HepG2 (cell line): ENCODE measurements around the gene GAL3ST2. TPM values are rescaled to one million over a fixed set of nuclear protein-coding genes. Genes with fewer than 3 reads are reported as not detected.

Experiments
- ATRX ChIP-seq: sonication (generic); formaldehyde crosslinking; IDR thresholded peaks from 2 replicates; pipeline ENCODE4 v1.4.0; 2020; ENCODE audit warnings: missing genetic modification reagents, borderline replicate concordance
- FLYWCH1 ChIP-seq: sonication (generic); formaldehyde crosslinking; IDR thresholded peaks from 2 replicates; pipeline ENCODE4 v1.8.1; 2023; ENCODE audit warnings: mild to moderate bottlenecking, missing genetic modification reagents
- HOXA7 ChIP-seq: sonication (generic); formaldehyde crosslinking; IDR thresholded peaks from 2 replicates; pipeline ENCODE4 v1.8.1; 2022; ENCODE audit warnings: mild to moderate bottlenecking, missing genetic modification reagents, moderate library complexity
- ISL2 ChIP-seq: sonication (generic); formaldehyde crosslinking; IDR thresholded peaks from 2 replicates; pipeline ENCODE4 v1.5.0; 2020; ENCODE audit warnings: missing genetic modification reagents
- POLR2AphosphoS2 ChIP-seq: IDR thresholded peaks from 2 replicates; pipeline ENCODE4 v1.6.1; 2011; ENCODE audit warnings: low read depth, low read length, improper control_type of control experiment
- ZNF230 ChIP-seq: sonication (generic); formaldehyde crosslinking; IDR thresholded peaks from 2 replicates; pipeline ENCODE4 v1.4.0; 2020; ENCODE audit warnings: mild to moderate bottlenecking, missing genetic modification reagents
- ZNF543 ChIP-seq: sonication (generic); formaldehyde crosslinking; IDR thresholded peaks from 2 replicates; pipeline ENCODE4 v1.4.0; 2020; ENCODE audit warnings: mild to moderate bottlenecking, missing genetic modification reagents
- ZNF713 ChIP-seq: sonication (generic); formaldehyde crosslinking; IDR thresholded peaks from 2 replicates; pipeline ENCODE4 v1.4.0; 2020; ENCODE audit warnings: mild to moderate bottlenecking, missing genetic modification reagents
- polyA plus RNA-seq, 8 experiments: library from polyadenylated mRNA; depleted of rRNA in 3 of 8; stranded (reverse) in 7 of 8; unstranded in 1 of 8; fragments of >200 nt; fragmentation: Illumina TruSeq in 4 of 8; extraction: Trizol in 4 of 8; gene quantifications; 2 replicates each; pipeline versions ENCODE4 v1.2.1 to v1.2.3, GENCODE V29; 2011 to 2016; ENCODE audit warnings: low read depth in 4 of 8, missing spikeins in 1 of 8, mixed read lengths in 1 of 8; ENCODE audit not compliant: insufficient read depth in 1 of 8
- total RNA-seq, 5 experiments: library from RNA; depleted of rRNA; stranded (reverse); fragments of >200 nt; fragmentation: Illumina TruSeq; extraction: Trizol; gene quantifications; 2 replicates each; pipeline ENCODE4 v1.2.3, GENCODE V29; 2016; ENCODE audit warnings: low read depth in 1 of 5
- TF ChIP-seq, protein P1 (sequence below): sonication (generic); formaldehyde crosslinking; IDR thresholded peaks from 2 replicates; pipeline ENCODE4 v1.5.0; 2020; ENCODE audit warnings: mild to moderate bottlenecking, missing genetic modification reagents, borderline replicate concordance
- TF ChIP-seq, protein P2 (sequence below): sonication (generic); formaldehyde crosslinking; IDR thresholded peaks from 2 replicates; pipeline ENCODE4 v1.4.0; 2020; ENCODE audit warnings: missing genetic modification reagents
- TF ChIP-seq, protein P3 (sequence below): sonication (generic); formaldehyde crosslinking; IDR thresholded peaks from 2 replicates; pipeline ENCODE4 v1.5.0; 2020; ENCODE audit warnings: missing genetic modification reagents
- TF ChIP-seq, protein P4 (sequence below): sonication (generic); formaldehyde crosslinking; conservative IDR thresholded peaks from 2 replicates; pipeline ENCODE4 v1.4.0; 2020; ENCODE audit warnings: mild to moderate bottlenecking, missing genetic modification reagents, moderate library complexity
- TF ChIP-seq, protein P5 (sequence below): sonication (generic); formaldehyde crosslinking; conservative IDR thresholded peaks from 2 replicates; pipeline ENCODE4 v1.8.0; 2022; ENCODE audit warnings: mild to moderate bottlenecking, moderate library complexity, missing genetic modification reagents
- TF ChIP-seq, protein P6 (sequence below): sonication (generic); formaldehyde crosslinking; IDR thresholded peaks from 2 replicates; pipeline ENCODE4 v1.4.0; 2020; ENCODE audit warnings: mild to moderate bottlenecking, low read depth, missing genetic modification reagents

Gene GAL3ST2
- total and polyA plus RNA-seq, 2 of the 13 experiments (the other 11 are each of a cell fraction or from before 2014, with no cell fraction given), result 0.17 to 0.20 TPM

DNA sequence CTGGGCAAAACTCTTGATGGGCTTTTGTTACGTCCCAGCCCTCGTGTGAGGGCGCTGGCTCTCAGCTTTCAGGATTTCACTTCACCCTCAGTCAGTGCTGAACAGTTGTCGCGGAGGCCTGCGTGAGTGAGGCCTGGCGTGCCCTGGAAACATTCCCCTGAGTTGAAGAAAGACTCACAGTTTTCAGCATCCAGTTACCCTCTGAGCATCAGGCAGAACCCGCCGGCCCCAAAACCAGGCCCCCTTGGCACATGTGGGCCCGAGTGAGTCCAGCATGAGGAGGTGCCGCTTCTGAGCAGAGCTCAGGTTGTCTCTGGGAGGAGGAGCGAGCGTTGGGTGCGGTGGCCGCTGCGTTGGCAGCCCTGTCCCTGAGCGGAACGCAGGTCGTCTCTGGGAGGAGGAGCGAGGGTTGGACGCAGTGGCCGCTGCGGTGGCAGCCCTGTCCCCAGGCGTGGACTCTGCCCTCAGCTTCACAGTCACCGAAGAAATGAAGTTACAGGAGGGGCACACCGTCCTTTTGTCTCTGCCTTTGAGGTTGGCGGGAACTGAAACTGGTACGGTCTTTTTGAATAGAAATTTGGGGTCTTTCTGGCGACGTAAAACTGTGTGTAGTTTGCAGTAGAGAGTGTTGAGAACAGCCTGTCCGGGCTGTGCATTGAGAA, 32.2 kb downstream of the GAL3ST2 start, which contains the start of gene NEU4 (continued):
- TF ChIP-seq, protein P1, sequence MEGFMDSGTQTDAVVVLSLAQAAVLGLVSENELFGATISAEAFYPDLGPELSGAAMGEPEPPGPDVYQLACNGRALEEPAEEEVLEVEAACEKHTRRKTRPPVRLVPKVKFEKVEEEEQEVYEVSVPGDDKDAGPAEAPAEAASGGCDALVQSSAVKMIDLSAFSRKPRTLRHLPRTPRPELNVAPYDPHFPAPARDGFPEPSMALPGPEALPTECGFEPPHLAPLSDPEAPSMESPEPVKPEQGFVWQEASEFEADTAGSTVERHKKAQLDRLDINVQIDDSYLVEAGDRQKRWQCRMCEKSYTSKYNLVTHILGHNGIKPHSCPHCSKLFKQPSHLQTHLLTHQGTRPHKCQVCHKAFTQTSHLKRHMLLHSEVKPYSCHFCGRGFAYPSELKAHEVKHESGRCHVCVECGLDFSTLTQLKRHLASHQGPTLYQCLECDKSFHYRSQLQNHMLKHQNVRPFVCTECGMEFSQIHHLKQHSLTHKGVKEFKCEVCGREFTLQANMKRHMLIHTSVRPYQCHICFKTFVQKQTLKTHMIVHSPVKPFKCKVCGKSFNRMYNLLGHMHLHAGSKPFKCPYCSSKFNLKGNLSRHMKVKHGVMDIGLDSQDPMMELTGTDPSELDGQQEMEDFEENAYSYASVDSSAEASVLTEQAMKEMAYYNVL, result no peak; the same call in 1 of the 2 replicates
- TF ChIP-seq ZNF713 (CRISPR knock-in tag) (no peak), HOXA7 (CRISPR knock-in tag) (no peak), ZNF543 (peak; percentile 83; the same call in 1 of the 2 replicates), ISL2 (peak; percentile 73), POLR2AphosphoS2 (peak; percentile 84; the same call in 1 of the 2 replicates), FLYWCH1 (no peak), ATRX (no peak), ZNF230 (CRISPR knock-in tag) (peak; percentile 93)
- TF ChIP-seq, protein P2, sequence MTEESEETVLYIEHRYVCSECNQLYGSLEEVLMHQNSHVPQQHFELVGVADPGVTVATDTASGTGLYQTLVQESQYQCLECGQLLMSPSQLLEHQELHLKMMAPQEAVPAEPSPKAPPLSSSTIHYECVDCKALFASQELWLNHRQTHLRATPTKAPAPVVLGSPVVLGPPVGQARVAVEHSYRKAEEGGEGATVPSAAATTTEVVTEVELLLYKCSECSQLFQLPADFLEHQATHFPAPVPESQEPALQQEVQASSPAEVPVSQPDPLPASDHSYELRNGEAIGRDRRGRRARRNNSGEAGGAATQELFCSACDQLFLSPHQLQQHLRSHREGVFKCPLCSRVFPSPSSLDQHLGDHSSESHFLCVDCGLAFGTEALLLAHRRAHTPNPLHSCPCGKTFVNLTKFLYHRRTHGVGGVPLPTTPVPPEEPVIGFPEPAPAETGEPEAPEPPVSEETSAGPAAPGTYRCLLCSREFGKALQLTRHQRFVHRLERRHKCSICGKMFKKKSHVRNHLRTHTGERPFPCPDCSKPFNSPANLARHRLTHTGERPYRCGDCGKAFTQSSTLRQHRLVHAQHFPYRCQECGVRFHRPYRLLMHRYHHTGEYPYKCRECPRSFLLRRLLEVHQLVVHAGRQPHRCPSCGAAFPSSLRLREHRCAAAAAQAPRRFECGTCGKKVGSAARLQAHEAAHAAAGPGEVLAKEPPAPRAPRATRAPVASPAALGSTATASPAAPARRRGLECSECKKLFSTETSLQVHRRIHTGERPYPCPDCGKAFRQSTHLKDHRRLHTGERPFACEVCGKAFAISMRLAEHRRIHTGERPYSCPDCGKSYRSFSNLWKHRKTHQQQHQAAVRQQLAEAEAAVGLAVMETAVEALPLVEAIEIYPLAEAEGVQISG (CRISPR knock-in tag), result peak; percentile 90
- TF ChIP-seq, protein P3, sequence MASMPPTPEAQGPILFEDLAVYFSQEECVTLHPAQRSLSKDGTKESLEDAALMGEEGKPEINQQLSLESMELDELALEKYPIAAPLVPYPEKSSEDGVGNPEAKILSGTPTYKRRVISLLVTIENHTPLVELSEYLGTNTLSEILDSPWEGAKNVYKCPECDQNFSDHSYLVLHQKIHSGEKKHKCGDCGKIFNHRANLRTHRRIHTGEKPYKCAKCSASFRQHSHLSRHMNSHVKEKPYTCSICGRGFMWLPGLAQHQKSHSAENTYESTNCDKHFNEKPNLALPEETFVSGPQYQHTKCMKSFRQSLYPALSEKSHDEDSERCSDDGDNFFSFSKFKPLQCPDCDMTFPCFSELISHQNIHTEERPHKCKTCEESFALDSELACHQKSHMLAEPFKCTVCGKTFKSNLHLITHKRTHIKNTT (CRISPR knock-in tag), result no peak
- TF ChIP-seq, protein P4, sequence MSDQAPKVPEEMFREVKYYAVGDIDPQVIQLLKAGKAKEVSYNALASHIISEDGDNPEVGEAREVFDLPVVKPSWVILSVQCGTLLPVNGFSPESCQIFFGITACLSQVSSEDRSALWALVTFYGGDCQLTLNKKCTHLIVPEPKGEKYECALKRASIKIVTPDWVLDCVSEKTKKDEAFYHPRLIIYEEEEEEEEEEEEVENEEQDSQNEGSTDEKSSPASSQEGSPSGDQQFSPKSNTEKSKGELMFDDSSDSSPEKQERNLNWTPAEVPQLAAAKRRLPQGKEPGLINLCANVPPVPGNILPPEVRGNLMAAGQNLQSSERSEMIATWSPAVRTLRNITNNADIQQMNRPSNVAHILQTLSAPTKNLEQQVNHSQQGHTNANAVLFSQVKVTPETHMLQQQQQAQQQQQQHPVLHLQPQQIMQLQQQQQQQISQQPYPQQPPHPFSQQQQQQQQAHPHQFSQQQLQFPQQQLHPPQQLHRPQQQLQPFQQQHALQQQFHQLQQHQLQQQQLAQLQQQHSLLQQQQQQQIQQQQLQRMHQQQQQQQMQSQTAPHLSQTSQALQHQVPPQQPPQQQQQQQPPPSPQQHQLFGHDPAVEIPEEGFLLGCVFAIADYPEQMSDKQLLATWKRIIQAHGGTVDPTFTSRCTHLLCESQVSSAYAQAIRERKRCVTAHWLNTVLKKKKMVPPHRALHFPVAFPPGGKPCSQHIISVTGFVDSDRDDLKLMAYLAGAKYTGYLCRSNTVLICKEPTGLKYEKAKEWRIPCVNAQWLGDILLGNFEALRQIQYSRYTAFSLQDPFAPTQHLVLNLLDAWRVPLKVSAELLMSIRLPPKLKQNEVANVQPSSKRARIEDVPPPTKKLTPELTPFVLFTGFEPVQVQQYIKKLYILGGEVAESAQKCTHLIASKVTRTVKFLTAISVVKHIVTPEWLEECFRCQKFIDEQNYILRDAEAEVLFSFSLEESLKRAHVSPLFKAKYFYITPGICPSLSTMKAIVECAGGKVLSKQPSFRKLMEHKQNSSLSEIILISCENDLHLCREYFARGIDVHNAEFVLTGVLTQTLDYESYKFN, result peak; percentile 91
- TF ChIP-seq, protein P5, sequence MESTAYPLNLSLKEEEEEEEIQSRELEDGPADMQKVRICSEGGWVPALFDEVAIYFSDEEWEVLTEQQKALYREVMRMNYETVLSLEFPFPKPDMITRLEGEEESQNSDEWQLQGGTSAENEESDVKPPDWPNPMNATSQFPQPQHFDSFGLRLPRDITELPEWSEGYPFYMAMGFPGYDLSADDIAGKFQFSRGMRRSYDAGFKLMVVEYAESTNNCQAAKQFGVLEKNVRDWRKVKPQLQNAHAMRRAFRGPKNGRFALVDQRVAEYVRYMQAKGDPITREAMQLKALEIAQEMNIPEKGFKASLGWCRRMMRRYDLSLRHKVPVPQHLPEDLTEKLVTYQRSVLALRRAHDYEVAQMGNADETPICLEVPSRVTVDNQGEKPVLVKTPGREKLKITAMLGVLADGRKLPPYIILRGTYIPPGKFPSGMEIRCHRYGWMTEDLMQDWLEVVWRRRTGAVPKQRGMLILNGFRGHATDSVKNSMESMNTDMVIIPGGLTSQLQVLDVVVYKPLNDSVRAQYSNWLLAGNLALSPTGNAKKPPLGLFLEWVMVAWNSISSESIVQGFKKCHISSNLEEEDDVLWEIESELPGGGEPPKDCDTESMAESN, result peak; percentile 97
- TF ChIP-seq, protein P6, sequence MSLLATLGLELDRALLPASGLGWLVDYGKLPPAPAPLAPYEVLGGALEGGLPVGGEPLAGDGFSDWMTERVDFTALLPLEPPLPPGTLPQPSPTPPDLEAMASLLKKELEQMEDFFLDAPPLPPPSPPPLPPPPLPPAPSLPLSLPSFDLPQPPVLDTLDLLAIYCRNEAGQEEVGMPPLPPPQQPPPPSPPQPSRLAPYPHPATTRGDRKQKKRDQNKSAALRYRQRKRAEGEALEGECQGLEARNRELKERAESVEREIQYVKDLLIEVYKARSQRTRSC, result no peak
